Tibial nerve (tissue), 4 donors: Measurements from ENCODE around the gene LMBRD2.

ENCODE experiments used
- EP300 ChIP-seq, 2 donors: sonication (generic); formaldehyde crosslinking; IDR thresholded peaks; one replicate each; pipeline ENCODE4 v1.6.1; 2017; ENCODE audit warnings: antibody characterized with exemption in 2 of 2, mild to moderate bottlenecking in 1 of 2
- TF ChIP-seq, protein P1 (sequence below), 5 experiments: fragments of 200-600 bp in 3 of 5; fragments of 450-650 bp in 2 of 5; sonication (generic) in 3 of 5; IDR thresholded peaks; one replicate each; pipeline ENCODE4 v1.5.1; 2016 to 2019; ENCODE audit warnings: antibody characterized with exemption in 5 of 5, mild to moderate bottlenecking in 3 of 5, moderate library complexity in 2 of 5

DNA sequence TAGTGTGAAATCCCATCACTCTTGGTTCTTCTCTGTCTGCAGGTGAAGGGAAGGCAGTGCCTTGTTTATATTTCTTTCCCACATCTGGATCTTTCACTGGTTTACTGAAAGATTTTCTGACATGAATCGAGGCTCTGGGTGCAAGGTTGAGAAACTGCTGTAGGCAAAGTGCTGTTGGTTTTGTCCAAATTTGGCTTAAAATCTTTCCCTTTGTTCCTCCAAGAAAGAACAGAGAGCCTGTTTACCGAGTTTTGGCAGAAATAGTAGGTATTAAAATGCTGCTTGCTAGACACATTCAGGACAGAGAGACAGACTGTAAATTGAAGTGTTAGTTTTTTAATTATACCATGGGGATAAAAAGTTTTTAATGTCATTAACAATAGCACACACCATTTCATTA, 21.7 kb upstream of the LMBRD2 start:
- TF ChIP-seq, protein P1, sequence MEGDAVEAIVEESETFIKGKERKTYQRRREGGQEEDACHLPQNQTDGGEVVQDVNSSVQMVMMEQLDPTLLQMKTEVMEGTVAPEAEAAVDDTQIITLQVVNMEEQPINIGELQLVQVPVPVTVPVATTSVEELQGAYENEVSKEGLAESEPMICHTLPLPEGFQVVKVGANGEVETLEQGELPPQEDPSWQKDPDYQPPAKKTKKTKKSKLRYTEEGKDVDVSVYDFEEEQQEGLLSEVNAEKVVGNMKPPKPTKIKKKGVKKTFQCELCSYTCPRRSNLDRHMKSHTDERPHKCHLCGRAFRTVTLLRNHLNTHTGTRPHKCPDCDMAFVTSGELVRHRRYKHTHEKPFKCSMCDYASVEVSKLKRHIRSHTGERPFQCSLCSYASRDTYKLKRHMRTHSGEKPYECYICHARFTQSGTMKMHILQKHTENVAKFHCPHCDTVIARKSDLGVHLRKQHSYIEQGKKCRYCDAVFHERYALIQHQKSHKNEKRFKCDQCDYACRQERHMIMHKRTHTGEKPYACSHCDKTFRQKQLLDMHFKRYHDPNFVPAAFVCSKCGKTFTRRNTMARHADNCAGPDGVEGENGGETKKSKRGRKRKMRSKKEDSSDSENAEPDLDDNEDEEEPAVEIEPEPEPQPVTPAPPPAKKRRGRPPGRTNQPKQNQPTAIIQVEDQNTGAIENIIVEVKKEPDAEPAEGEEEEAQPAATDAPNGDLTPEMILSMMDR (IDR thresholded peaks at IDR 0.05): no peak
- no peak for TF ChIP-seq EP300 (IDR thresholded peaks at IDR 0.05)
